SK-N-SH treated with all-trans-retinoic acid at 6 μM for 48 hours (cell line): ENCODE measurements around the gene USP35.
A peak's percentile ranks its signal among the peaks of the same experiment; 100 is the strongest.

Experiments used
- ATAC-seq: fragments of 200-7000 bp; cut with Tn5 transposase; 3 replicates; pipeline ENCODE4 v1.9.1; 2020; ENCODE audit warnings: mild to moderate bottlenecking, moderate library complexity
- ARNTL ChIP-seq: fragments of 450-650 bp; formaldehyde crosslinking; IDR thresholded peaks from 2 replicates; pipeline ENCODE4 v1.5.0; 2020; ENCODE audit warnings: low read depth, mild to moderate bottlenecking, moderate library complexity, borderline replicate concordance
- BACH2 ChIP-seq: fragments of 250-450 bp; sonication (Bioruptor Pico); IDR thresholded peaks from 2 replicates; pipeline ENCODE4 v1.9.0; 2021; ENCODE audit warnings: mild to moderate bottlenecking, borderline replicate concordance
- CREB5 ChIP-seq: fragments of 250-450 bp; sonication (Bioruptor Pico); IDR thresholded peaks from 2 replicates; pipeline ENCODE4 v1.5.1; 2020; ENCODE audit warnings: low read depth, mild to moderate bottlenecking, moderate library complexity
- CSDC2 ChIP-seq: fragments of 250-450 bp; sonication (Bioruptor Pico); IDR thresholded peaks from 2 replicates; pipeline ENCODE4 v1.5.0; 2020; ENCODE audit warnings: mild to moderate bottlenecking, moderate library complexity
- CSRNP3 ChIP-seq: fragments of 250-450 bp; sonication (Bioruptor Pico); IDR thresholded peaks from 2 replicates; pipeline ENCODE4 v1.5.1; 2021; ENCODE audit warnings: mild to moderate bottlenecking, moderate library complexity
- ESRRG ChIP-seq: fragments of 250-450 bp; sonication (Bioruptor Pico); IDR thresholded peaks from 2 replicates; pipeline ENCODE4 v1.6.1; 2021; ENCODE audit warnings: mild to moderate bottlenecking
- GLIS3 ChIP-seq: fragments of 250-450 bp; sonication (Bioruptor Pico); IDR thresholded peaks from 2 replicates; pipeline ENCODE4 v1.5.0; 2020; ENCODE audit warnings: mild to moderate bottlenecking, moderate library complexity
- ISL1 ChIP-seq: fragments of 250-450 bp; sonication (Bioruptor Pico); IDR thresholded peaks from 2 replicates; pipeline ENCODE4 v2.1.2; 2022; ENCODE audit warnings: mild to moderate bottlenecking, moderate library complexity
- OSR1 ChIP-seq: fragments of 250-450 bp; sonication (Bioruptor Pico); IDR thresholded peaks from 2 replicates; pipeline ENCODE4 v1.8.0; 2022; ENCODE audit warnings: moderate library complexity, mild to moderate bottlenecking, inconsistent platforms
- PATZ1 ChIP-seq: fragments of 250-450 bp; sonication (Bioruptor Pico); IDR thresholded peaks from 2 replicates; pipeline ENCODE4 v1.8.0; 2020; ENCODE audit warnings: mild to moderate bottlenecking, moderate library complexity, borderline replicate concordance
- POU6F1 ChIP-seq: fragments of 250-450 bp; sonication (Bioruptor Pico); IDR thresholded peaks from 2 replicates; pipeline ENCODE4 v1.8.0; 2021; ENCODE audit warnings: low read depth, mild to moderate bottlenecking, moderate library complexity, borderline replicate concordance
- PPARA ChIP-seq: fragments of 250-450 bp; sonication (Bioruptor Pico); IDR thresholded peaks from 2 replicates; pipeline ENCODE4 v1.5.0; 2020; ENCODE audit warnings: mild to moderate bottlenecking, borderline replicate concordance
- RARB ChIP-seq: fragments of 250-450 bp; sonication (Bioruptor Pico); IDR thresholded peaks from 2 replicates; pipeline ENCODE4 v1.8.0; 2021; ENCODE audit warnings: mild to moderate bottlenecking, moderate library complexity
- SNAI2 ChIP-seq: fragments of 250-450 bp; sonication (Bioruptor Pico); IDR thresholded peaks from 2 replicates; pipeline ENCODE4 v1.5.0; 2020; ENCODE audit warnings: mild to moderate bottlenecking, moderate library complexity
- TCF4 ChIP-seq: fragments of 250-450 bp; sonication (Bioruptor Pico); IDR thresholded peaks from 2 replicates; pipeline ENCODE4 v1.8.0; 2021; ENCODE audit warnings: mild to moderate bottlenecking, moderate library complexity, borderline replicate concordance
- TOX ChIP-seq: fragments of 250-450 bp; sonication (Bioruptor Pico); IDR thresholded peaks from 2 replicates; pipeline ENCODE4 v1.8.0; 2021; ENCODE audit warnings: mild to moderate bottlenecking, moderate library complexity, borderline replicate concordance
- TSHZ2 ChIP-seq: fragments of 250-450 bp; sonication (Bioruptor Pico); IDR thresholded peaks from 2 replicates; pipeline ENCODE4 v1.5.0; 2020; ENCODE audit warnings: mild to moderate bottlenecking, moderate library complexity
- ZC3H10 ChIP-seq: fragments of 250-450 bp; sonication (Bioruptor Pico); IDR thresholded peaks from 2 replicates; pipeline ENCODE4 v1.5.1; 2021; ENCODE audit warnings: mild to moderate bottlenecking, moderate library complexity
- ZFP3 ChIP-seq: fragments of 250-450 bp; sonication (Bioruptor Pico); IDR thresholded peaks from 2 replicates; pipeline ENCODE4 v1.5.0; 2020; ENCODE audit warnings: mild to moderate bottlenecking, moderate library complexity
- ZFP30 ChIP-seq: fragments of 450-650 bp; formaldehyde crosslinking; IDR thresholded peaks from 2 replicates; pipeline ENCODE4 v1.5.0; 2022; ENCODE audit warnings: mild to moderate bottlenecking, moderate library complexity
- ZNF565 ChIP-seq: fragments of 450-650 bp; formaldehyde crosslinking; conservative IDR thresholded peaks from 2 replicates; pipeline ENCODE4 v1.5.0; 2020; ENCODE audit warnings: low read depth, mild to moderate bottlenecking, moderate library complexity
- ZNF70 ChIP-seq: fragments of 450-650 bp; formaldehyde crosslinking; IDR thresholded peaks from 2 replicates; pipeline ENCODE4 v1.5.0; 2020; ENCODE audit warnings: mild to moderate bottlenecking, moderate library complexity
- ZNF8 ChIP-seq: fragments of 450-650 bp; formaldehyde crosslinking; IDR thresholded peaks from 2 replicates; pipeline ENCODE4 v1.5.0; 2020; ENCODE audit warnings: mild to moderate bottlenecking, moderate library complexity

The USP35 gene

GRCh38 chr11:78248903-78249302 is 60.2 kb downstream of the USP35 start:
- no peak for ATAC-seq
- TF ChIP-seq ESRRG (no peak), ARNTL (no peak), BACH2 (no peak), TOX (CRISPR knock-in tag) (no peak), GLIS3 (no peak), SNAI2 (CRISPR knock-in tag) (no peak), ZNF70 (CRISPR knock-in tag) (no peak), PATZ1 (no peak), ZC3H10 (no peak), CSDC2 (CRISPR knock-in tag) (no peak), ZNF565 (no peak), OSR1 (CRISPR knock-in tag) (no peak), RARB (no peak), ISL1 (CRISPR knock-in tag) (no peak), ZNF8 (CRISPR knock-in tag) (no peak), ZFP3 (CRISPR knock-in tag) (no peak), PPARA (CRISPR knock-in tag) (no peak)
- TF ChIP-seq, all 23 proteins: peak for 0

GRCh38 chr11:78250099-78250498 is 61.4 kb downstream of the USP35 start:
- ATAC-seq: no peak
- no peak for TF ChIP-seq OSR1 (CRISPR knock-in tag)
- TF ChIP-seq POU6F1: no peak
- no peak for TF ChIP-seq ZNF70 (CRISPR knock-in tag)
- no peak for TF ChIP-seq BACH2
- TF ChIP-seq PPARA (CRISPR knock-in tag): no peak
- TF ChIP-seq ZNF565: no peak
- no peak for TF ChIP-seq TCF4 (CRISPR knock-in tag)
- TF ChIP-seq PATZ1: no peak

GRCh38 chr11:78251083-78251775 is 62.5 kb downstream of the USP35 start:
- TF ChIP-seq PPARA (CRISPR knock-in tag): no peak
- no peak for TF ChIP-seq TCF4 (CRISPR knock-in tag)
- no peak for TF ChIP-seq ARNTL
- no peak; the same call in 2 of the 3 replicates for ATAC-seq

- ATAC-seq: peak; percentile 31; the same call in 1 of the 3 replicates
- no peak for TF ChIP-seq ZFP30 (CRISPR knock-in tag)
- TF ChIP-seq CREB5: no peak
- TF ChIP-seq PPARA (CRISPR knock-in tag): no peak
- TF ChIP-seq TOX (CRISPR knock-in tag): no peak
- no peak for TF ChIP-seq PATZ1
- no peak for TF ChIP-seq CSDC2 (CRISPR knock-in tag)
- no peak for TF ChIP-seq CSRNP3 (CRISPR knock-in tag)
- TF ChIP-seq TSHZ2: no peak
- no peak for TF ChIP-seq TCF4 (CRISPR knock-in tag)
- no peak for TF ChIP-seq ESRRG
- no peak for TF ChIP-seq ZFP3 (CRISPR knock-in tag)
- no peak for TF ChIP-seq OSR1 (CRISPR knock-in tag)
- TF ChIP-seq SNAI2 (CRISPR knock-in tag): no peak
- no peak for TF ChIP-seq ZNF70 (CRISPR knock-in tag)
- TF ChIP-seq ZNF8 (CRISPR knock-in tag): no peak
- no peak for TF ChIP-seq RARB
These were observed 65.1 kb downstream of the USP35 start for GRCh38 chr11:78253797-78254196.
